ENCODE measurements around the gene LAMP1. TPM values are rescaled to one million over a fixed set of nuclear protein-coding genes. Genes with fewer than 3 reads are reported as not detected.

The LAMP1 gene
- total RNA-seq, 2 experiments from 2014 or later = 37.0 to 42.6 TPM

GRCh38 chr13:113329656-113330312 lies 32.7 kb downstream of the LAMP1 start:
- DNase-seq = no peak
- POLR2A ChIA-PET = no interaction called here
- H3K4me3 Mint-ChIP-seq = no peak overlapping the region
- H3K4me1 Mint-ChIP-seq (ENCODE audit: low read depth) = peaks cover 6% of the 10 kb centered on the region
- H3K27me3 Mint-ChIP-seq = no peaks in the 10 kb centered on the region
- peaks cover 2% of the 10 kb centered on the region for H3K36me3 Mint-ChIP-seq (ENCODE audit: low read depth)
- no peak for ATAC-seq
- CTCF ChIA-PET = no interaction called here
- intact Hi-C loops (cut with micrococcal nuclease) = no loop called here
- TF ChIP-seq CTCF (IDR thresholded peaks at IDR 0.05) = no peak
- H3K9me3 Mint-ChIP-seq = no peaks in the 10 kb centered on the region
- H3K27ac Mint-ChIP-seq = no peak overlapping the region

- no peak for DNase-seq
- POLR2A ChIA-PET = no interaction called here
These were observed 35.6 kb downstream of the LAMP1 start for GRCh38 chr13:113332615-113333014.

GRCh38 chr13:113333076-113333475 lies 36.0 kb downstream of the LAMP1 start:
- DNase-seq = no peak
- no peak for TF ChIP-seq CTCF (IDR thresholded peaks at IDR 0.05)
- POLR2A ChIA-PET = no interaction called here
- Mint-ChIP-seq H3K27me3 (peaks cover 3% of the 10 kb centered on the region), H3K9me3 (no peaks in the 10 kb centered on the region), H3K36me3 (ENCODE audit: low read depth) (no peaks in the 10 kb centered on the region), H3K4me1 (ENCODE audit: low read depth) (peaks cover 5% of the 10 kb centered on the region), H3K4me3 (no peak overlapping the region), H3K27ac (no peak overlapping the region)
- ATAC-seq = no peak
- CTCF ChIA-PET = no interaction called here
- intact Hi-C loops (cut with micrococcal nuclease) = no loop called here

More at GRCh38 chr13:113332615-113333014, 35.6 kb downstream of the LAMP1 start:
- Mint-ChIP-seq H3K4me3 (no peak overlapping the region), H3K36me3 (ENCODE audit: low read depth) (no peaks in the 10 kb centered on the region), H3K4me1 (ENCODE audit: low read depth) (peaks cover 6% of the 10 kb centered on the region), H3K27me3 (peaks cover 3% of the 10 kb centered on the region), H3K27ac (no peak overlapping the region), H3K9me3 (no peaks in the 10 kb centered on the region)
- TF ChIP-seq CTCF (IDR thresholded peaks at IDR 0.05) = no peak
- intact Hi-C loops (cut with micrococcal nuclease) = no loop called here
- no peak for ATAC-seq
- CTCF ChIA-PET = no interaction called here

GRCh38 chr13:113337556-113337955 lies 40.5 kb downstream of the LAMP1 start:
- no peak for TF ChIP-seq CTCF (IDR thresholded peaks at IDR 0.05)
- no peak overlapping the region for H3K4me3 Mint-ChIP-seq
- H3K27me3 Mint-ChIP-seq = peaks cover 3% of the 10 kb centered on the region
- H3K9me3 Mint-ChIP-seq = no peaks in the 10 kb centered on the region
- no peaks in the 10 kb centered on the region for H3K36me3 Mint-ChIP-seq (ENCODE audit: low read depth)
- H3K4me1 Mint-ChIP-seq (ENCODE audit: low read depth) = no peaks in the 10 kb centered on the region
- H3K27ac Mint-ChIP-seq = no peak overlapping the region
- ATAC-seq (no peak), DNase-seq (no peak)
- intact Hi-C loops (cut with micrococcal nuclease) = no loop called here
- POLR2A ChIA-PET = no interaction called here
- CTCF ChIA-PET = no interaction called here

- no peak overlapping the region for H3K4me3 Mint-ChIP-seq
- CTCF ChIA-PET = interaction anchor here (1.3 kb wide), 1 partner anchor 58 kb away, joined by 3 read pairs; no protein-coding TSS in a partner anchor
- no peak for TF ChIP-seq CTCF (IDR thresholded peaks at IDR 0.05)
- peaks cover 3% of the 10 kb centered on the region for H3K27me3 Mint-ChIP-seq
- POLR2A ChIA-PET = no interaction called here
- no peak for ATAC-seq
- no peak overlapping the region for H3K27ac Mint-ChIP-seq
- no peak for DNase-seq
- intact Hi-C loops (cut with micrococcal nuclease) = no loop called here
- no peaks in the 10 kb centered on the region for H3K36me3 Mint-ChIP-seq (ENCODE audit: low read depth)
- no peaks in the 10 kb centered on the region for H3K9me3 Mint-ChIP-seq
- no peaks in the 10 kb centered on the region for H3K4me1 Mint-ChIP-seq (ENCODE audit: low read depth)
These were observed 40.9 kb downstream of the LAMP1 start for GRCh38 chr13:113337976-113338375.

Measured in activated CD8-positive, alpha-beta T cell treated with anti-CD3 and anti-CD28 coated beads for 36 hours (primary cell).